GM23248 (cell line): ENCODE results near the gene CADPS.

Source experiments
- EZH2 ChIP-seq: fragments of 200-600 bp; sonication (generic); IDR thresholded peaks from 2 replicates; pipeline ENCODE4 v1.6.1; 2018; ENCODE audit warnings: antibody characterized with exemption, mild to moderate bottlenecking; ENCODE audit not compliant: insufficient read depth, poor library complexity, severe bottlenecking
- EZH2phosphoT487 ChIP-seq: fragments of 200-600 bp; sonication (generic); IDR thresholded peaks from 2 replicates; pipeline ENCODE4 v1.6.1; 2018; ENCODE audit warnings: antibody characterized with exemption, moderate library complexity, mild to moderate bottlenecking, low read depth; ENCODE audit not compliant: insufficient read depth

- TF ChIP-seq EZH2 (no peak), EZH2phosphoT487 (no peak)
Observed at GRCh38 chr3:62436785-62437184, 438.4 kb downstream of the CADPS start.
